SK-N-MC (cell line): ENCODE data around the gene INPP4B.

ENCODE experiments used
- EZH2 ChIP-seq: fragments of 200-600 bp; sonication (generic); IDR thresholded peaks from one replicate; pipeline ENCODE4 v1.6.1; 2017; ENCODE audit warnings: antibody characterized with exemption
- FOXP2 ChIP-seq: optimal IDR thresholded peaks from 2 replicates; pipeline ENCODE3; 2011; ENCODE audit warnings: mild to moderate bottlenecking, moderate library complexity; ENCODE audit not compliant: insufficient read depth; ENCODE audit errors: extremely low read length, control extremely low read depth
- POLR2AphosphoS5 ChIP-seq: IDR thresholded peaks from 2 replicates; pipeline ENCODE4 v1.6.1; 2012; ENCODE audit warnings: mild to moderate bottlenecking, low read depth, low read length, borderline replicate concordance

DNA sequence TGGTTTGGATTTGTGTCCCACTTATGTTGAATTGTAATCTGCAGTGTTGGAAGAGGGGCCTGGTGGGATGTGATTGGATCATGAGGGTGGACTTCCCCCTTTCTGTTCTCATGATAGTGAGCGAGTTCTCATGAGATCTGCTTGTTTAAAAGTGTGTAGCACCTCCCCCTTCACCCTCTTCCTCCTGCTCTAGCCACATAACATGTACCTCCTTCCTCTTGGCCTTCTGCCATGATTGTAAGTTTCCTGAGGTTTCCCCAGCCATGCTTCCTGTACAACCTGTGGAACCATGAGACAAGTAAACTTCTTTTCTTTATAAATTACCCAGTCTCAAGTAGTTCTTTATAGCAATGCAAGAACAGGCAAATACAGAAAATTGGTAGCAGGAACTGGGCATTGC lies 138.7 kb downstream of the INPP4B start:
- TF ChIP-seq POLR2AphosphoS5, result no peak
- no peak for TF ChIP-seq EZH2
- no peak for TF ChIP-seq FOXP2
